ENCODE data around the gene GOLGA8N.
A peak's percentile ranks its signal among the peaks of the same experiment; 100 is the strongest.

Gene GOLGA8N

DNA sequence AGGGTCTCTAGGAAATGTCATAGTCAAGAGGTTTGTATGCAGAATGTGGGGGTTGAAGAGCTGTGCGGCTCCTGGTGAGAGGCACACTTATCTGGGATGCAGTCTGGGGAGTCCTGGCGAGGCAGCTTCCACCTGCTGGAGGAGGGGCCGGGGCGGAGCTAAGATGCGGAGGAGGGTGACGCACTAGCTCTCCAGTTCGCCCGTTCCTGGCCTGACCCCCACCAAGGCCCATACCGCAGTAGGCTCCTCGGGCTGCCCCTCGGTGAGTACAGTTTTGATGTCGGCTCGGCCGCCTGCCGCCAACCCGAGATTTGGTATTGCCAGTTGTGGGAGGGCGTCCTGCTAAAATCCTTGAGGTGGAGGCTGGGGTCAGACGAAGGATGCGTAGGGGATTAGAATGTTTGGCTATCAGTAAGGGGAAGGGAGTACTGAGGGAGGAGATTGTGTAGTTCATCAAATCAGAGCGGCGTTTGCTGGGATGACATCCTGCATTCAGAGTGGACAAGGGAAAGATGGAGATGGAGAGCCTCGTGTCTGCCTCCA, 48.3 kb downstream of the GOLGA8N start, which contains the start of gene SCG5:
Gene SCG5, plus strand, starts transcription at position 194 of the 543 bp plus-strand sequence. CDS start 1,883 bp downstream, outside the sequence.
- TF ChIP-seq POLR2AphosphoS5 (IDR thresholded peaks at IDR 0.05; ENCODE audit: low read depth, low read length) (peak; percentile 53), FOXP2 (optimal IDR thresholded peaks at IDR 0.05; ENCODE audit: borderline replicate concordance, extremely low read depth, extremely low read length, insufficient read depth) (no peak)

DNA sequence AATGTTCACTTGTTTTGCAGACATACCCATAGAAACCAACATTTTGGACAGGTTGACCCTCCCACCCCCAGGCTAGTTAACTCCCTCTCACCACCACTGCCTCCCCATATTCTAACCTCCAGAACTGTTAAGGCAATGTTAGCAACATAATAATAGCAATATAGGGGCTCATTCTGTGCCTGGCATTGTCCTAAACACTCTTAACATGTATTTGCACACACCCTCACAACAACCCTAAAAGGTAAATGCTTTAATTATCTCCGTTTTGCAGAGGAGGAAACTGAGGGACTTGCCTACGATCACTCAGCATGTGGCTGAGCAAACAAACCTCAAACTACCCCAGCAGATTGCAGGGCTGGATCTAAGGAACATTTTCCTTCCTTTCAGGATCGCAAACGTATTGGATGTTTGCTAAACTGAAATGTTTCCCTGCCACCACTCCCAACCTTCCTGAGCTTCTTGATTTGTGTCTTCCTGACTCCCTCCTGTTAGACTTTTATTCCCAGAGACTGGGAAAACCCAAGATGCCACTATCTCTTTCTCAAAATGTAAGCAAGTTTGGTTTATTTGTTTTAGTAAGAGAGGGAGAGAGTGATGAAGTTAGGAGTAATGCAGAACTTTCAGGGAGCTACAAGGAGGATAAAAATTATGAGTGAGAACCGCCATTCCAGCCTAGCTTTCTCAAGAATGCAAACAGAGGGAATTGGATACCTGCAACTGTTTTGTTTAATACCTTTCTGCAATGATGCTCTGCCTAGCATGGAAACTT, 49.6 kb downstream of the GOLGA8N start:
- TF ChIP-seq SIN3A (IDR thresholded peaks at IDR 0.05; ENCODE audit: borderline replicate concordance, insufficient read depth, low read length) (no peak), TAF1 (IDR thresholded peaks at IDR 0.05; ENCODE audit: borderline replicate concordance, insufficient read depth, low read length) (no peak), FOXP2 (optimal IDR thresholded peaks at IDR 0.05; ENCODE audit: borderline replicate concordance, extremely low read depth, extremely low read length, insufficient read depth) (no peak), POLR2AphosphoS5 (IDR thresholded peaks at IDR 0.05; ENCODE audit: low read depth, low read length) (no peak)
- TF ChIP-seq, protein P1, sequence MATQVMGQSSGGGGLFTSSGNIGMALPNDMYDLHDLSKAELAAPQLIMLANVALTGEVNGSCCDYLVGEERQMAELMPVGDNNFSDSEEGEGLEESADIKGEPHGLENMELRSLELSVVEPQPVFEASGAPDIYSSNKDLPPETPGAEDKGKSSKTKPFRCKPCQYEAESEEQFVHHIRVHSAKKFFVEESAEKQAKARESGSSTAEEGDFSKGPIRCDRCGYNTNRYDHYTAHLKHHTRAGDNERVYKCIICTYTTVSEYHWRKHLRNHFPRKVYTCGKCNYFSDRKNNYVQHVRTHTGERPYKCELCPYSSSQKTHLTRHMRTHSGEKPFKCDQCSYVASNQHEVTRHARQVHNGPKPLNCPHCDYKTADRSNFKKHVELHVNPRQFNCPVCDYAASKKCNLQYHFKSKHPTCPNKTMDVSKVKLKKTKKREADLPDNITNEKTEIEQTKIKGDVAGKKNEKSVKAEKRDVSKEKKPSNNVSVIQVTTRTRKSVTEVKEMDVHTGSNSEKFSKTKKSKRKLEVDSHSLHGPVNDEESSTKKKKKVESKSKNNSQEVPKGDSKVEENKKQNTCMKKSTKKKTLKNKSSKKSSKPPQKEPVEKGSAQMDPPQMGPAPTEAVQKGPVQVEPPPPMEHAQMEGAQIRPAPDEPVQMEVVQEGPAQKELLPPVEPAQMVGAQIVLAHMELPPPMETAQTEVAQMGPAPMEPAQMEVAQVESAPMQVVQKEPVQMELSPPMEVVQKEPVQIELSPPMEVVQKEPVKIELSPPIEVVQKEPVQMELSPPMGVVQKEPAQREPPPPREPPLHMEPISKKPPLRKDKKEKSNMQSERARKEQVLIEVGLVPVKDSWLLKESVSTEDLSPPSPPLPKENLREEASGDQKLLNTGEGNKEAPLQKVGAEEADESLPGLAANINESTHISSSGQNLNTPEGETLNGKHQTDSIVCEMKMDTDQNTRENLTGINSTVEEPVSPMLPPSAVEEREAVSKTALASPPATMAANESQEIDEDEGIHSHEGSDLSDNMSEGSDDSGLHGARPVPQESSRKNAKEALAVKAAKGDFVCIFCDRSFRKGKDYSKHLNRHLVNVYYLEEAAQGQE (IDR thresholded peaks at IDR 0.05; ENCODE audit: insufficient read depth in 1 of 2, low read depth in 2 of 2, low read length in 2 of 2): no peak

DNA sequence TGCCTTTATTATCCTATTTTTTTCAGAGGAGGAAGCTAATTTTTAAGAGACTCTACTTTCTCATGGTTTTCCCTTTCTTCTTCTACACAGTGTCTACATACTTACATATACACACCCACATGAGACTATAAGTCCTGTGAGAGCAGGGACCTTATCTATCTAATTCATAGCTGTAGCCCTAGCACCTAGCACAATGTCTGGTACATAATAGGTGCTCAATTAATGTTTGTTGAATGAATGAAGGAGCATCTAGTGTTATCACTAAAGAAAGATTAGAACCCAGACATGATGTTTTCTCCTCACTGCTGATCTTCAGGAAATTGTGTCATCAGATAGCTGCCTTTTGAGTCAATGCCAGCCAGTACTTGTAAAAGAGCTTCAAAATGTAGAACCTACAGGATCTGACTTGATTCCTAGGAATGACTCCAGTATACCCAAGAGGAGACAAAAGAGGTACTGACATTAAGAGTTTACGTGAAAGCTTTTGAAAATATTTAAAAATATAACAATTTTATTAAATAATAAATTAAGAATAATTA, 50.7 kb downstream of the GOLGA8N start:
- TF ChIP-seq POLR2AphosphoS5 (IDR thresholded peaks at IDR 0.05; ENCODE audit: low read depth, low read length) (no peak), FOXP2 (optimal IDR thresholded peaks at IDR 0.05; ENCODE audit: borderline replicate concordance, extremely low read depth, extremely low read length, insufficient read depth) (no peak)
- TF ChIP-seq, protein P1 (IDR thresholded peaks at IDR 0.05; ENCODE audit: insufficient read depth in 1 of 2, low read depth in 2 of 2, low read length in 2 of 2): no peak

DNA sequence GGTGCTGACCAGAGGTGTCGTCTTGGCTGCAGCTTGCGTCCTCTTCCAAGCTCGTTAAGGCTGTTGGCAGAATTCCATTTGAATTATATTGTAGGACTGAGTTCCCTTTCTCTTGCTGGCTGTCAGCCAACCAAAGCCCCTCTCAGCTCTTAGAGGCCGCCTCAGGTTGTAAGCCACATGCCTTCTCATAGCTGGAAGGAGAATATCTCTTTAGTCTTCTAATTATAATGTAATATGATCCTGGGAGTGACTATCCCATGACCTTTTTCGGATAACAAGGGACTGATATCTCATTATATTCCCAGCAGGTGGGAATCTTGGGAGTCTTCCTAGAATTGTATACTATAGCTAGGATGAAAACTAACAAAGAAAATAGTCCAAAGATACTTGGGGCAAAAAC, 53.0 kb downstream of the GOLGA8N start:
- TF ChIP-seq POLR2AphosphoS5 (IDR thresholded peaks at IDR 0.05; ENCODE audit: low read depth, low read length) (no peak), TAF1 (IDR thresholded peaks at IDR 0.05; ENCODE audit: borderline replicate concordance, insufficient read depth, low read length) (no peak), FOXP2 (optimal IDR thresholded peaks at IDR 0.05; ENCODE audit: borderline replicate concordance, extremely low read depth, extremely low read length, insufficient read depth) (no peak), SIN3A (IDR thresholded peaks at IDR 0.05; ENCODE audit: borderline replicate concordance, insufficient read depth, low read length) (no peak)
- TF ChIP-seq, protein P1 (IDR thresholded peaks at IDR 0.05; ENCODE audit: insufficient read depth in 1 of 2, low read depth in 2 of 2, low read length in 2 of 2): no peak

DNA sequence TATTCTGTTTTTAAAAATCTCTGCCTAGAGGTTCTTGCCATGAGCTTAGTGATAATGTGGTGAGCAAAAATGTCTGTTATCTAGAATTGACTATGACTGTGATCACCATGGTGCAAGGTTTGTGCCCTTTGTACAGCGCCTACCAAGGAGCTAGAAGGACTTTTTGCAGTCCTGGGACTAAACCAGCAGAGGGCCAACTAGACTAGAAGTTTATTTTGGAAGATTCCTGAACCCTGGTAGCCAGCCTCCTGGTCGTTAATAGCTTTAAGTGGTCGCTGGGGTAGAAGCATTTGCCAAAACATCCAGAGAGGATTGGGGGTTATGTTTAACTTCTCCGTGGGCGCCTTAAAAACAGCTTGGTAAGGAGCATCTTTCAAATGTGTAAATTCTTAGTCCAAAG, 56.1 kb downstream of the GOLGA8N start:
- TF ChIP-seq POLR2AphosphoS5 (IDR thresholded peaks at IDR 0.05; ENCODE audit: low read depth, low read length) (no peak), TAF1 (IDR thresholded peaks at IDR 0.05; ENCODE audit: borderline replicate concordance, insufficient read depth, low read length) (no peak), SIN3A (IDR thresholded peaks at IDR 0.05; ENCODE audit: borderline replicate concordance, insufficient read depth, low read length) (no peak), FOXP2 (optimal IDR thresholded peaks at IDR 0.05; ENCODE audit: borderline replicate concordance, extremely low read depth, extremely low read length, insufficient read depth) (no peak)
- TF ChIP-seq, protein P1 (IDR thresholded peaks at IDR 0.05; ENCODE audit: insufficient read depth in 1 of 2, low read depth in 2 of 2, low read length in 2 of 2): no peak

All from PFSK-1 (cell line).